B cell (primary cell): ENCODE measurements around the gene ITPRIP.

Experiments
- CTCF ChIP-seq: fragments of 200-600 bp; IDR thresholded peaks from one replicate; pipeline ENCODE4 v1.8.0; 2022; ENCODE audit warnings: antibody characterized with exemption, mild to moderate bottlenecking
- EZH2 ChIP-seq: IDR thresholded peaks from 2 replicates; pipeline ENCODE4 v1.6.1; 2012; ENCODE audit warnings: borderline replicate concordance, low read depth, mild to moderate bottlenecking, moderate library complexity, low read length; ENCODE audit not compliant: insufficient read depth, poor library complexity, severe bottlenecking

- TF ChIP-seq CTCF (no peak), EZH2 (no peak)
Measured at GRCh38 chr10:104351061-104351702, 12.9 kb upstream of the ITPRIP start.
